Panc1 (cell line): ENCODE measurements around the gene LIPK. TPM values are rescaled to one million over a fixed set of nuclear protein-coding genes. Genes with fewer than 3 reads are reported as not detected.

Experiments
- ATAC-seq: fragments of 200-7000 bp; cut with Tn5 transposase; 2 replicates; pipeline ENCODE4 v1.9.1; 2020; ENCODE audit warnings: mild to moderate bottlenecking, moderate library complexity
- BruUV-seq: library from RNA; stranded (reverse); fragments of 400-500 nt; replicated peaks from 2 replicates; lab custom pipeline; 2021; lab: Mats Ljungman, UMichigan
- CTCF ChIA-PET: fragments of 300-600 bp; sonication (Branson Sonifier 250); formaldehyde crosslinking; loops from one replicate; lab custom pipeline; 2022; ENCODE audit warnings: antibody characterized with exemption; lab: Charles Lee
- POLR2A ChIA-PET: fragments of 300-600 bp; sonication (Branson Sonifier 250); formaldehyde crosslinking; loops from one replicate; lab custom pipeline; 2022; ENCODE audit warnings: antibody characterized with exemption; lab: Charles Lee
- DNase-seq: peaks from one replicate; pipeline ENCODE4 v3.0.0-alpha.2; 2010; ENCODE audit warnings: low read depth, low spot score
- H3K27ac ChIP-seq: 2 replicates; pipeline ENCODE4 v1.5.1; 2011; ENCODE audit warnings: mild to moderate bottlenecking, low read length, inconsistent platforms
- H3K27me3 ChIP-seq: fragments of 200-500 bp; sonication (Bioruptor generic); 2 replicates; pipeline ENCODE4 v1.6.0; 2014; ENCODE audit warnings: low read length, inconsistent platforms; ENCODE audit not compliant: control insufficient read depth, insufficient read depth
- H3K36me3 ChIP-seq: fragments of 200-500 bp; sonication (Bioruptor generic); 2 replicates; pipeline ENCODE4 v1.5.1; 2014; ENCODE audit warnings: inconsistent platforms, mild to moderate bottlenecking, low read length, moderate library complexity; ENCODE audit not compliant: control insufficient read depth, insufficient read depth
- H3K4me1 ChIP-seq: 2 replicates; pipeline ENCODE4 v1.5.1; 2011; ENCODE audit warnings: inconsistent platforms, mild to moderate bottlenecking, low read length, moderate library complexity; ENCODE audit not compliant: control insufficient read depth, insufficient read depth
- H3K4me3 ChIP-seq, 2 experiments: 2 replicates each; pipeline ENCODE4 v1.5.1; 2011 to 2012; ENCODE audit warnings: low read depth in 2 of 2, low read length in 2 of 2, mild to moderate bottlenecking in 2 of 2, inconsistent platforms in 1 of 2, moderate library complexity in 1 of 2
- H3K9me3 ChIP-seq: fragments of 200-500 bp; sonication (Bioruptor generic); 2 replicates; pipeline ENCODE4 v1.5.1; 2014; ENCODE audit warnings: low read depth, mild to moderate bottlenecking, inconsistent platforms, low read length, moderate library complexity; ENCODE audit not compliant: control insufficient read depth, insufficient read depth
- POLR2AphosphoS5 ChIP-seq: IDR thresholded peaks from 2 replicates; pipeline ENCODE4 v1.6.1; 2012; ENCODE audit warnings: mild to moderate bottlenecking, low read depth, low read length, moderate library complexity
- SIN3A ChIP-seq: IDR thresholded peaks from 2 replicates; pipeline ENCODE4 v1.6.1; 2012; ENCODE audit warnings: low read depth, mild to moderate bottlenecking, low read length, moderate library complexity, borderline replicate concordance; ENCODE audit not compliant: insufficient read depth
- TCF7L2 ChIP-seq: IDR thresholded peaks from 2 replicates; pipeline ENCODE4 v1.6.1; 2011; ENCODE audit warnings: mild to moderate bottlenecking, low read depth, low read length, inconsistent platforms
- in situ Hi-C: cut with HindIII; loops from 2 replicates; pipeline ENCODE4 v1.10.0; 2016; ENCODE audit warnings: low sequenced_read_pairs, low pct_unique_long_range_greater_than_20kb
- intact Hi-C: fragments of 100-400 bp; cut with micrococcal nuclease; formaldehyde crosslinking; loops from one replicate; pipeline ENCODE4 v1.10.0; 2022; ENCODE audit not compliant: unreplicated experiment
- total RNA-seq: library from RNA; stranded (reverse); gene quantifications from one replicate; pipeline ENCODE4 v1.2.1, GENCODE V29; 2021; ENCODE audit not compliant: unreplicated experiment
- TF ChIP-seq, protein P1 (sequence below): fragments of 450-650 bp; IDR thresholded peaks from 2 replicates; pipeline ENCODE4 v1.5.1; 2017; ENCODE audit warnings: mild to moderate bottlenecking
- TF ChIP-seq, protein P2 (sequence below), 2 experiments: IDR thresholded peaks; 2 replicates each; pipeline ENCODE4 v1.6.1; 2011 to 2012; ENCODE audit warnings: low read depth in 2 of 2, control low read depth in 1 of 2, low read length in 1 of 2, mild to moderate bottlenecking in 1 of 2, moderate library complexity in 1 of 2; ENCODE audit not compliant: insufficient read depth in 1 of 2

LIPK gene
- total RNA-seq, 1 experiment from 2014 or later: not detected

DNA sequence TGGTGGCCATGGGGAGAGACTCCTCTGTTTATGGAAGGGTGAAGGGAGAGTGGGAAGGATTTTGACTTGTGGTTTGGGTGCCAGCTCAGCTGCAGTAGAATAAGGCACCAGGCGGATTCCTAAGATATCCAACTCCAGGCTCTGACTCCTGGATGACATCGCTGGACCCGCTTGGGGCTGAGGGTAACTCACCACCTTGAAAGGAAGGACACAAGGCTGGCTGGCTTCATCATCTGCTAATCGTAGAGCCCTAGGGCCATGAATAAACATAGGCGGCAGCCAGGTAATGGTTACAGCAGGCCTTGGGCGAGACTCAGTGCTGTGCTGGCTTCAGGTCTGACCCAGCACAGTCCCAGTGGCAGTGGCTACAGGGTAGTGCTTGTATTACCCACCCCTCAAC lies 16.7 kb upstream of the LIPK start:
- POLR2A ChIA-PET: interaction anchor here (0.7 kb wide), 1 partner anchor 84 kb away, joined by 4 read pairs; no protein-coding TSS in a partner anchor
- ATAC-seq: no peak; the same call in 1 of the 2 replicates

DNA sequence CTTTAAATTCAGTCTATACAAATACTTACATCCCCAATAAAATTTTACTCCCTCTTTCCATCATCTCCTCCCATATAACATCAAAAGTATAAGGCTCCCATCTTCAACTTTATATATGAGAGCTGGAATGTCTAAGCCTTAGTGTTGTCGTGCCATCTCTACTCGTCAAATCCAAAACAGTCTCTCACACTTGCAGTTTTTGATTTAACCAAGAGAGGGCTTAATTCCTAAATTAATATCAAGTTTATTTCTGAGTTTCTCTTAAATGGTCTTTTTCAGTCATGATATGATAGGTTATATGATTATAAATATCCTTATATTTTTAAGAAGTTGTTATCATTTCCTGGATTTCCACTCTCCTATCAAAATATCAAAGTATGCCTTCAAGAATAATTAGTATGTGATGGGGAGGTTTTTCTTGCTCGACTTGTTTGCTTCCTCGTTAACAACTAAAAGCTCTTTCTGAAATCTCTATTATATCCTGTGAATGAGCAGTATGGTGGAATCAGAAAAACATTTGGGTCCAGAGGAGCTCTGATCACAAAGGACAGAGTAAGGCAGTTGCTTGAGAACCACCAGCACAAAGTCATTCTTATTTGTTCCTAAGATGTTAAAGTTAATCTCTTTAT lies 12.5 kb upstream of the LIPK start:
- TF ChIP-seq POLR2AphosphoS5 (no peak), SIN3A (no peak)
- TF ChIP-seq, protein P1, sequence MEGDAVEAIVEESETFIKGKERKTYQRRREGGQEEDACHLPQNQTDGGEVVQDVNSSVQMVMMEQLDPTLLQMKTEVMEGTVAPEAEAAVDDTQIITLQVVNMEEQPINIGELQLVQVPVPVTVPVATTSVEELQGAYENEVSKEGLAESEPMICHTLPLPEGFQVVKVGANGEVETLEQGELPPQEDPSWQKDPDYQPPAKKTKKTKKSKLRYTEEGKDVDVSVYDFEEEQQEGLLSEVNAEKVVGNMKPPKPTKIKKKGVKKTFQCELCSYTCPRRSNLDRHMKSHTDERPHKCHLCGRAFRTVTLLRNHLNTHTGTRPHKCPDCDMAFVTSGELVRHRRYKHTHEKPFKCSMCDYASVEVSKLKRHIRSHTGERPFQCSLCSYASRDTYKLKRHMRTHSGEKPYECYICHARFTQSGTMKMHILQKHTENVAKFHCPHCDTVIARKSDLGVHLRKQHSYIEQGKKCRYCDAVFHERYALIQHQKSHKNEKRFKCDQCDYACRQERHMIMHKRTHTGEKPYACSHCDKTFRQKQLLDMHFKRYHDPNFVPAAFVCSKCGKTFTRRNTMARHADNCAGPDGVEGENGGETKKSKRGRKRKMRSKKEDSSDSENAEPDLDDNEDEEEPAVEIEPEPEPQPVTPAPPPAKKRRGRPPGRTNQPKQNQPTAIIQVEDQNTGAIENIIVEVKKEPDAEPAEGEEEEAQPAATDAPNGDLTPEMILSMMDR: peak; percentile 42; the same call in 1 of the 2 replicates
- TF ChIP-seq, protein P2, sequence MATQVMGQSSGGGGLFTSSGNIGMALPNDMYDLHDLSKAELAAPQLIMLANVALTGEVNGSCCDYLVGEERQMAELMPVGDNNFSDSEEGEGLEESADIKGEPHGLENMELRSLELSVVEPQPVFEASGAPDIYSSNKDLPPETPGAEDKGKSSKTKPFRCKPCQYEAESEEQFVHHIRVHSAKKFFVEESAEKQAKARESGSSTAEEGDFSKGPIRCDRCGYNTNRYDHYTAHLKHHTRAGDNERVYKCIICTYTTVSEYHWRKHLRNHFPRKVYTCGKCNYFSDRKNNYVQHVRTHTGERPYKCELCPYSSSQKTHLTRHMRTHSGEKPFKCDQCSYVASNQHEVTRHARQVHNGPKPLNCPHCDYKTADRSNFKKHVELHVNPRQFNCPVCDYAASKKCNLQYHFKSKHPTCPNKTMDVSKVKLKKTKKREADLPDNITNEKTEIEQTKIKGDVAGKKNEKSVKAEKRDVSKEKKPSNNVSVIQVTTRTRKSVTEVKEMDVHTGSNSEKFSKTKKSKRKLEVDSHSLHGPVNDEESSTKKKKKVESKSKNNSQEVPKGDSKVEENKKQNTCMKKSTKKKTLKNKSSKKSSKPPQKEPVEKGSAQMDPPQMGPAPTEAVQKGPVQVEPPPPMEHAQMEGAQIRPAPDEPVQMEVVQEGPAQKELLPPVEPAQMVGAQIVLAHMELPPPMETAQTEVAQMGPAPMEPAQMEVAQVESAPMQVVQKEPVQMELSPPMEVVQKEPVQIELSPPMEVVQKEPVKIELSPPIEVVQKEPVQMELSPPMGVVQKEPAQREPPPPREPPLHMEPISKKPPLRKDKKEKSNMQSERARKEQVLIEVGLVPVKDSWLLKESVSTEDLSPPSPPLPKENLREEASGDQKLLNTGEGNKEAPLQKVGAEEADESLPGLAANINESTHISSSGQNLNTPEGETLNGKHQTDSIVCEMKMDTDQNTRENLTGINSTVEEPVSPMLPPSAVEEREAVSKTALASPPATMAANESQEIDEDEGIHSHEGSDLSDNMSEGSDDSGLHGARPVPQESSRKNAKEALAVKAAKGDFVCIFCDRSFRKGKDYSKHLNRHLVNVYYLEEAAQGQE (IDR thresholded peaks at IDR 0.05; ENCODE audit: insufficient read depth in 1 of 2, low read depth in 2 of 2, low read length in 1 of 2): no peak
- ChIA-PET CTCF (no interaction called here), POLR2A (interaction anchor here (0.6 kb wide), 1 partner anchor 189 kb away, joined by 3 read pairs; no protein-coding TSS in a partner anchor)
- ATAC-seq (no peak), DNase-seq (no peak)
- in situ Hi-C loops (no loop called here), intact Hi-C loops (no loop called here)
- Histone ChIP-seq H3K27ac (no peak overlapping the region), H3K36me3 (no peaks in the 10 kb centered on the region), H3K27me3 (no peaks in the 10 kb centered on the region), H3K4me1 (no peaks in the 10 kb centered on the region), H3K4me3 (no peak overlapping the region), H3K9me3 (no peaks in the 10 kb centered on the region)
- no TSS peak for BruUV-seq

More for the DNA sequence above, 16.7 kb upstream of the LIPK start:
- H3K4me3 ChIP-seq: no peak overlapping the region
- TF ChIP-seq TCF7L2 (no peak), SIN3A (no peak), POLR2AphosphoS5 (no peak)
- TF ChIP-seq, protein P1: no peak
- TF ChIP-seq, protein P2 (IDR thresholded peaks at IDR 0.05; ENCODE audit: insufficient read depth in 1 of 2, low read depth in 2 of 2, low read length in 1 of 2): no peak
- CTCF ChIA-PET: no interaction called here
- DNase-seq: no peak
- no peaks in the 10 kb centered on the region for H3K4me1 ChIP-seq
- BruUV-seq: no TSS peak
- no peaks in the 10 kb centered on the region for H3K27me3 ChIP-seq
- no peaks in the 10 kb centered on the region for H3K9me3 ChIP-seq
- in situ Hi-C loops: no loop called here
- no peak overlapping the region for H3K27ac ChIP-seq
- intact Hi-C loops: loop anchor here (5.0 kb wide), 3 partner anchors 103 to 243 kb away; no protein-coding TSS in a partner anchor
- no peaks in the 10 kb centered on the region for H3K36me3 ChIP-seq
